Measurements from ENCODE around the gene DCLK2. TPM values are rescaled to one million over a fixed set of nuclear protein-coding genes. Genes with fewer than 3 reads are reported as not detected.

The DCLK2 gene
- polyA plus RNA-seq, 4 donors, result 0.67 to 1.9 (median 1.1) TPM

GRCh38 chr4:150250998-150251651 lies 172.9 kb downstream of the DCLK2 start:
- no peak for FAIRE-seq
- Histone ChIP-seq H3K4me1 (ENCODE audit: control insufficient read depth in 3 of 3, insufficient read depth in 2 of 3, low read depth in 1 of 3, low read length in 2 of 3) (peaks cover 0 to 30% (median 4%) of the 10 kb centered on the region in 3 donors), H3K36me3 (ENCODE audit: control insufficient read depth in 3 of 3, insufficient read depth in 2 of 3, low read depth in 1 of 3, low read length in 3 of 3) (peaks cover 0 to 10% (median 0%) of the 10 kb centered on the region in 3 donors), H3K27me3 (ENCODE audit: control insufficient read depth in 3 of 3, insufficient read depth in 3 of 3, low read length in 3 of 3) (no peaks in the 10 kb centered on the region), H3K4me3 (ENCODE audit: low read depth in 1 of 3, low read length in 3 of 3) (no peak overlapping the region), H3K9me3 (ENCODE audit: control insufficient read depth in 2 of 2, insufficient read depth in 1 of 2, low read depth in 1 of 2, low read length in 1 of 2) (peaks cover 0 to 6% of the 10 kb centered on the region in 2 donors), H3K27ac (ENCODE audit: low read depth in 1 of 3, low read length in 2 of 3) (no peak overlapping the region)
- WGBS, 3 donors, result 67 to 88% (median 76%) methylated on average over 4 of the region's 4 CpGs
- no peak for DNase-seq

GRCh38 chr4:150251752-150252190 lies 173.5 kb downstream of the DCLK2 start:
- Histone ChIP-seq H3K27ac (ENCODE audit: low read depth in 1 of 3, low read length in 2 of 3) (no peak overlapping the region), H3K4me1 (ENCODE audit: control insufficient read depth in 3 of 3, insufficient read depth in 2 of 3, low read depth in 1 of 3, low read length in 2 of 3) (peaks cover 1 to 37% (median 10%) of the 10 kb centered on the region in 3 donors), H3K27me3 (ENCODE audit: control insufficient read depth in 3 of 3, insufficient read depth in 3 of 3, low read length in 3 of 3) (no peaks in the 10 kb centered on the region), H3K36me3 (ENCODE audit: control insufficient read depth in 3 of 3, insufficient read depth in 2 of 3, low read depth in 1 of 3, low read length in 3 of 3) (peaks cover 0 to 10% (median 0%) of the 10 kb centered on the region in 3 donors), H3K9me3 (ENCODE audit: control insufficient read depth in 2 of 2, insufficient read depth in 1 of 2, low read depth in 1 of 2, low read length in 1 of 2) (peaks cover 0 to 6% of the 10 kb centered on the region in 2 donors), H3K4me3 (ENCODE audit: low read depth in 1 of 3, low read length in 3 of 3) (no peak overlapping the region)
- DNase-seq (peak in 1 of 2 donors; percentile 17), FAIRE-seq (no peak)
- 75 to 88% (median 82%) methylated on average over 7 of the region's 7 CpGs for WGBS, 3 donors

- Histone ChIP-seq H3K27me3 (ENCODE audit: control insufficient read depth in 3 of 3, insufficient read depth in 3 of 3, low read length in 3 of 3) (no peaks in the 10 kb centered on the region), H3K4me3 (ENCODE audit: low read depth in 1 of 3, low read length in 3 of 3) (no peak overlapping the region), H3K27ac (ENCODE audit: low read depth in 1 of 3, low read length in 2 of 3) (no peak overlapping the region), H3K4me1 (ENCODE audit: control insufficient read depth in 3 of 3, insufficient read depth in 2 of 3, low read depth in 1 of 3, low read length in 2 of 3) (peaks cover 1 to 40% (median 10%) of the 10 kb centered on the region in 3 donors), H3K9me3 (ENCODE audit: control insufficient read depth in 2 of 2, insufficient read depth in 1 of 2, low read depth in 1 of 2, low read length in 1 of 2) (peaks cover 0 to 6% of the 10 kb centered on the region in 2 donors), H3K36me3 (ENCODE audit: control insufficient read depth in 3 of 3, insufficient read depth in 2 of 3, low read depth in 1 of 3, low read length in 3 of 3) (peaks cover 0 to 10% (median 0%) of the 10 kb centered on the region in 3 donors)
- 81 to 90% (median 90%) methylated on average over 6 of the region's 6 CpGs for WGBS, 3 donors
- peak in 1 of 2 donors; percentile 38 for DNase-seq
- no peak for FAIRE-seq
These were observed 174.1 kb downstream of the DCLK2 start for GRCh38 chr4:150252306-150252705.

- H3K4me1 ChIP-seq (ENCODE audit: control insufficient read depth in 3 of 3, insufficient read depth in 2 of 3, low read depth in 1 of 3, low read length in 2 of 3), result peaks cover 1 to 44% (median 10%) of the 10 kb centered on the region in 3 donors
- peaks cover 0 to 6% of the 10 kb centered on the region in 2 donors for H3K9me3 ChIP-seq (ENCODE audit: control insufficient read depth in 2 of 2, insufficient read depth in 1 of 2, low read depth in 1 of 2, low read length in 1 of 2)
- FAIRE-seq (no peak), DNase-seq (no peak)
- no peak overlapping the region for H3K27ac ChIP-seq (ENCODE audit: low read depth in 1 of 3, low read length in 2 of 3)
- no peaks in the 10 kb centered on the region for H3K27me3 ChIP-seq (ENCODE audit: control insufficient read depth in 3 of 3, insufficient read depth in 3 of 3, low read length in 3 of 3)
- no peak overlapping the region for H3K4me3 ChIP-seq (ENCODE audit: low read depth in 1 of 3, low read length in 3 of 3)
- 92 to 96% (median 95%) methylated on average over 7 of the region's 7 CpGs for WGBS, 3 donors
- peaks cover 0 to 10% (median 0%) of the 10 kb centered on the region in 3 donors for H3K36me3 ChIP-seq (ENCODE audit: control insufficient read depth in 3 of 3, insufficient read depth in 2 of 3, low read depth in 1 of 3, low read length in 3 of 3)
These were observed 174.5 kb downstream of the DCLK2 start for GRCh38 chr4:150252741-150253140.

- peaks cover 3 to 51% (median 10%) of the 10 kb centered on the region in 3 donors for H3K4me1 ChIP-seq (ENCODE audit: control insufficient read depth in 3 of 3, insufficient read depth in 2 of 3, low read depth in 1 of 3, low read length in 2 of 3)
- H3K27ac ChIP-seq (ENCODE audit: low read depth in 1 of 3, low read length in 2 of 3), result no peak overlapping the region
- H3K36me3 ChIP-seq (ENCODE audit: control insufficient read depth in 3 of 3, insufficient read depth in 2 of 3, low read depth in 1 of 3, low read length in 3 of 3), result peaks cover 0 to 8% (median 0%) of the 10 kb centered on the region in 3 donors
- peaks cover 0 to 6% of the 10 kb centered on the region in 2 donors for H3K9me3 ChIP-seq (ENCODE audit: control insufficient read depth in 2 of 2, insufficient read depth in 1 of 2, low read depth in 1 of 2, low read length in 1 of 2)
- H3K27me3 ChIP-seq (ENCODE audit: control insufficient read depth in 3 of 3, insufficient read depth in 3 of 3, low read length in 3 of 3), result no peaks in the 10 kb centered on the region
- no peak overlapping the region for H3K4me3 ChIP-seq (ENCODE audit: low read depth in 1 of 3, low read length in 3 of 3)
- DNase-seq (no peak), FAIRE-seq (no peak)
- WGBS, 3 donors, result 95 to 97% (median 97%) methylated on average over 11 of the region's 11 CpGs
These were observed 175.2 kb downstream of the DCLK2 start for GRCh38 chr4:150253416-150253815.

GRCh38 chr4:150253965-150254630 lies 175.9 kb downstream of the DCLK2 start:
- Histone ChIP-seq H3K27me3 (ENCODE audit: control insufficient read depth in 3 of 3, insufficient read depth in 3 of 3, low read length in 3 of 3) (no peaks in the 10 kb centered on the region), H3K4me1 (ENCODE audit: control insufficient read depth in 3 of 3, insufficient read depth in 2 of 3, low read depth in 1 of 3, low read length in 2 of 3) (peaks cover 3 to 56% (median 10%) of the 10 kb centered on the region in 3 donors), H3K36me3 (ENCODE audit: control insufficient read depth in 3 of 3, insufficient read depth in 2 of 3, low read depth in 1 of 3, low read length in 3 of 3) (peaks cover 0 to 11% (median 0%) of the 10 kb centered on the region in 3 donors), H3K9me3 (ENCODE audit: control insufficient read depth in 2 of 2, insufficient read depth in 1 of 2, low read depth in 1 of 2, low read length in 1 of 2) (peaks cover 0 to 6% of the 10 kb centered on the region in 2 donors), H3K27ac (ENCODE audit: low read depth in 1 of 3, low read length in 2 of 3) (no peak overlapping the region), H3K4me3 (ENCODE audit: low read depth in 1 of 3, low read length in 3 of 3) (no peak overlapping the region)
- FAIRE-seq (no peak), DNase-seq (no peak)
- WGBS, 3 donors, result 82 to 91% (median 90%) methylated on average over 18 of the region's 18 CpGs

- peak overlapping the region in 2 of 3 donors; percentile 41 to 65 for H3K27ac ChIP-seq (ENCODE audit: low read depth in 1 of 3, low read length in 2 of 3)
- peaks cover 0 to 6% of the 10 kb centered on the region in 2 donors for H3K9me3 ChIP-seq (ENCODE audit: control insufficient read depth in 2 of 2, insufficient read depth in 1 of 2, low read depth in 1 of 2, low read length in 1 of 2)
- peaks cover 3 to 58% (median 10%) of the 10 kb centered on the region in 3 donors for H3K4me1 ChIP-seq (ENCODE audit: control insufficient read depth in 3 of 3, insufficient read depth in 2 of 3, low read depth in 1 of 3, low read length in 2 of 3)
- H3K4me3 ChIP-seq (ENCODE audit: low read depth in 1 of 3, low read length in 3 of 3), result no peak overlapping the region
- FAIRE-seq (no peak), DNase-seq (no peak)
- H3K27me3 ChIP-seq (ENCODE audit: control insufficient read depth in 3 of 3, insufficient read depth in 3 of 3, low read length in 3 of 3), result no peaks in the 10 kb centered on the region
- peaks cover 0 to 12% (median 0%) of the 10 kb centered on the region in 3 donors for H3K36me3 ChIP-seq (ENCODE audit: control insufficient read depth in 3 of 3, insufficient read depth in 2 of 3, low read depth in 1 of 3, low read length in 3 of 3)
- 67 to 76% (median 75%) methylated on average over 16 of the region's 16 CpGs for WGBS, 3 donors
These were observed 177.5 kb downstream of the DCLK2 start for GRCh38 chr4:150255610-150256224.

- DNase-seq (peak in 1 of 2 donors; percentile 24), FAIRE-seq (no peak)
- H3K27ac ChIP-seq (ENCODE audit: low read depth in 1 of 3, low read length in 2 of 3), result peak overlapping the region; percentile 44 to 74 (median 67)
- H3K4me1 ChIP-seq (ENCODE audit: control insufficient read depth in 3 of 3, insufficient read depth in 2 of 3, low read depth in 1 of 3, low read length in 2 of 3), result peaks cover 3 to 58% (median 10%) of the 10 kb centered on the region in 3 donors
- H3K27me3 ChIP-seq (ENCODE audit: control insufficient read depth in 3 of 3, insufficient read depth in 3 of 3, low read length in 3 of 3), result no peaks in the 10 kb centered on the region
- H3K36me3 ChIP-seq (ENCODE audit: control insufficient read depth in 3 of 3, insufficient read depth in 2 of 3, low read depth in 1 of 3, low read length in 3 of 3), result peaks cover 0 to 14% (median 0%) of the 10 kb centered on the region in 3 donors
- 73 to 82% (median 76%) methylated on average over 14 to 23 of the region's 23 CpGs for WGBS, 3 donors
- H3K9me3 ChIP-seq (ENCODE audit: control insufficient read depth in 2 of 2, insufficient read depth in 1 of 2, low read depth in 1 of 2, low read length in 1 of 2), result peaks cover 0 to 6% of the 10 kb centered on the region in 2 donors
- no peak overlapping the region for H3K4me3 ChIP-seq (ENCODE audit: low read depth in 1 of 3, low read length in 3 of 3)
These were observed 178.0 kb downstream of the DCLK2 start for GRCh38 chr4:150256225-150256620.
